Measurements from ENCODE around the gene LHX1. TPM values are rescaled to one million over a fixed set of nuclear protein-coding genes. Genes with fewer than 3 reads are reported as not detected.

The LHX1 gene
- total RNA-seq, 2 donors from 2014 or later = not detected

DNA sequence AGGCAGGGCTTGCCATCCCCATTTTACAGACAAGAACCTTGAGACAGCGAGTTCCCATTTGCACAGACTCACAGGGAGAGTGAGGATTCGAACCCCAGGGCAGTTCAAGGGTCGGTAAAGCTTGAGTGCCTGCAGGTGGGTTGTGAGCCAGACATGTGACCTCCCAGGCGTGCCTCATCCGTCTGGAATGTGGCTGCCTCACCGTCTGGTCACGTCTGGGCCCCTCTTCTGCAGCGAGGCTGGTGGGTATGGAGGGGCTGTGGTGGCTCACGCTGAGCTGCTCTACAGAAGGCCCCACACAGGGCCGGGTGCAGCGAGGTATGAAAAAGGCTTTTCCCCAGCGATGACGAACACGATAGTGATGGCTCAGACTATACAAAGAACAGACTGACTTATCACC is 35.8 kb upstream of the LHX1 start:
- TF ChIP-seq, protein P1, sequence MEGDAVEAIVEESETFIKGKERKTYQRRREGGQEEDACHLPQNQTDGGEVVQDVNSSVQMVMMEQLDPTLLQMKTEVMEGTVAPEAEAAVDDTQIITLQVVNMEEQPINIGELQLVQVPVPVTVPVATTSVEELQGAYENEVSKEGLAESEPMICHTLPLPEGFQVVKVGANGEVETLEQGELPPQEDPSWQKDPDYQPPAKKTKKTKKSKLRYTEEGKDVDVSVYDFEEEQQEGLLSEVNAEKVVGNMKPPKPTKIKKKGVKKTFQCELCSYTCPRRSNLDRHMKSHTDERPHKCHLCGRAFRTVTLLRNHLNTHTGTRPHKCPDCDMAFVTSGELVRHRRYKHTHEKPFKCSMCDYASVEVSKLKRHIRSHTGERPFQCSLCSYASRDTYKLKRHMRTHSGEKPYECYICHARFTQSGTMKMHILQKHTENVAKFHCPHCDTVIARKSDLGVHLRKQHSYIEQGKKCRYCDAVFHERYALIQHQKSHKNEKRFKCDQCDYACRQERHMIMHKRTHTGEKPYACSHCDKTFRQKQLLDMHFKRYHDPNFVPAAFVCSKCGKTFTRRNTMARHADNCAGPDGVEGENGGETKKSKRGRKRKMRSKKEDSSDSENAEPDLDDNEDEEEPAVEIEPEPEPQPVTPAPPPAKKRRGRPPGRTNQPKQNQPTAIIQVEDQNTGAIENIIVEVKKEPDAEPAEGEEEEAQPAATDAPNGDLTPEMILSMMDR (IDR thresholded peaks at IDR 0.05) = no peak
- no peaks in the 10 kb centered on the region for H3K4me1 ChIP-seq
- no peak overlapping the region for H3K27ac ChIP-seq
- DNase-seq = no peak
- no peaks in the 10 kb centered on the region for H3K27me3 ChIP-seq
- intact Hi-C loops (cut with DNase I) = no loop called here
- H3K4me3 ChIP-seq = no peak overlapping the region
- H3K36me3 ChIP-seq = no peaks in the 10 kb centered on the region
- no peak overlapping the region for H3K9ac ChIP-seq (ENCODE audit: low read depth in 2 of 2, low read length in 2 of 2)
- no peaks in the 10 kb centered on the region for H3K9me3 ChIP-seq

DNA sequence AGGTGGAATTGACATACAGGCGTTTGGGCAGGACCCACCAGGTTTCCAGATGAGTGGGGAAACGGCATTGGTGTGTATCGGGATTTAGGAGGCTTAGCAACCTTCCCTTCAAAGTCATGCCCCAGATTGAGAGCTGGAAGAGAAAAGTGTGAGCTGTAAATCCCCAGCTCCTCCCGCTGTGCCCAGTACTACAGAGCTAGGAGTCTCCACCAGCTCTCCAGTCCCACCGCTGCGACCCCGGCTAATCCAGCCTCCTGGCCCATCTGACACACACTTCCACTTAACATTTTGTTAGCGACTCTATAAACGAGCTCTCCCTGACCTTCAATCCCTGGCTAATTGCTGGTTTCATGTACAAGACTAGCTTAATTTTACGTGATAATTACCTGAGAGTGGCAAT is 29.9 kb upstream of the LHX1 start:
- intact Hi-C loops (cut with DNase I) = no loop called here
- no peak overlapping the region for H3K9ac ChIP-seq (ENCODE audit: low read depth in 2 of 2, low read length in 2 of 2)
- no peaks in the 10 kb centered on the region for H3K27me3 ChIP-seq
- H3K4me3 ChIP-seq = no peak overlapping the region
- no peaks in the 10 kb centered on the region for H3K4me1 ChIP-seq
- no peaks in the 10 kb centered on the region for H3K36me3 ChIP-seq
- TF ChIP-seq, protein P1 (IDR thresholded peaks at IDR 0.05) = no peak
- no peak for DNase-seq
- no peaks in the 10 kb centered on the region for H3K9me3 ChIP-seq
- H3K27ac ChIP-seq = no peak overlapping the region

DNA sequence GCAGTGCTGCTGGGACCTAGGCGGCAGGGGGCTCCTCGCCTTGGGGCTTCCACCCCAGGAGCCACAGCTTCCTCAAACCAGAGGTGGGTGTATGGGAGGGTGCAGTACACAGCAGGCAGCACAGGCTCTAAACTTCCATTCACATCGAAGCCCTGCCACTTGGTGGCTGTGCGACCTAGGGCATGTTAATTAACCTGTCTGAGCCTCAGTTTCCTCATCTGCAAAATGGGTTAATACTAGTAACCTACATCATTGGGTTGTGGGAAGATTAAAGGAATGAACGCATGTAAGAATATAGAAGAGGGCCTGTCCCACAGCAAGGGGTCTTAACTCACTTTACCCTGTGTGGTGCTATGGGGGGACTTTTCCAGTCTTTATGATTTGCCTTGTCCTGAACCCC is 26.8 kb upstream of the LHX1 start:
- Histone ChIP-seq H3K36me3 (no peaks in the 10 kb centered on the region), H3K4me3 (no peak overlapping the region), H3K9ac (ENCODE audit: low read depth in 2 of 2, low read length in 2 of 2) (no peak overlapping the region), H3K9me3 (no peaks in the 10 kb centered on the region), H3K27ac (no peak overlapping the region), H3K27me3 (no peaks in the 10 kb centered on the region), H3K4me1 (no peaks in the 10 kb centered on the region)
- intact Hi-C loops (cut with DNase I) = no loop called here
- no peak for DNase-seq
- TF ChIP-seq, protein P1 (IDR thresholded peaks at IDR 0.05) = no peak

DNA sequence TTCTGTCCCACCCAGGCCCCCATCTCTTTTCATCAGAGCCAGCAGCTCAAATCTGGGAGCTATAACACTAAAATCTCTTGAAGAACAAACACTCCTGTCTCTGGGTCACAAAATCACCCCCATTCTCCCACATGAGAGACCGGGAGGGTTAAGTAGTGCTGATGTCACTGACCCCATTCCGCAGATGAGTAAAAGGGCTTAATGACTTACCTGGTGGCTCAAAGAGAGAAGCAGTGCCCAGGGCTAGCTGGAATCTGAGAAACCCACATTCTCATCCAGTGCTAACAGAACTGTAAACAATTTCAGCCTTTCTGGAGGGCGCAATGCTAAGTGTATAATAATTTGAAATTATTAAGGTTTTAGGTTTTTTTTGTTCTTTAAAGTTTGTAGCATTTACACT is 26.3 kb upstream of the LHX1 start:
- Histone ChIP-seq H3K9me3 (no peaks in the 10 kb centered on the region), H3K27ac (no peak overlapping the region), H3K9ac (ENCODE audit: low read depth in 2 of 2, low read length in 2 of 2) (no peak overlapping the region), H3K4me1 (no peaks in the 10 kb centered on the region), H3K27me3 (no peaks in the 10 kb centered on the region), H3K4me3 (no peak overlapping the region), H3K36me3 (no peaks in the 10 kb centered on the region)
- TF ChIP-seq, protein P1 (IDR thresholded peaks at IDR 0.05) = no peak
- intact Hi-C loops (cut with DNase I) = no loop called here
- no peak for DNase-seq

DNA sequence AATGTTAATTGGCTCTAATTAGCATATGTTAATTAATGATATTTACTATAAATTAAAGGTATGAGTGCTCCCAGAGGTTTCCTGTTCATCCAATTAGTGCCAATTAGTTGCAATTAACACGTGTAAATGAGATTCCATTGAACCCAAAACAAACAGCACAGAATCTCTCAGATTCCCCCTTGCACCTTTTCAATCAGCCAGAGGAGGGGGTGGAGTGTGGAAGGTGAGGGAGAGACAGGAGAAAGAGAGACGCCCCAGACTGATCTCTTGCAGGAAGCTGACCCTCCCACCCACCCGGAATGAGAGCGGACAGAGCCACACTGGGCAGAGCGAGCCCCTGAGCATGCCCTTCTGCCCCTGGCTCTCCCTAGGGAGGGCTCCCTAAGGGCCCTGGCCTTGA is 24.1 kb upstream of the LHX1 start:
- Histone ChIP-seq H3K4me3 (no peak overlapping the region), H3K9me3 (no peaks in the 10 kb centered on the region), H3K27me3 (no peaks in the 10 kb centered on the region), H3K36me3 (no peaks in the 10 kb centered on the region), H3K4me1 (no peaks in the 10 kb centered on the region), H3K27ac (no peak overlapping the region), H3K9ac (ENCODE audit: low read depth in 2 of 2, low read length in 2 of 2) (no peak overlapping the region)
- intact Hi-C loops (cut with DNase I) = no loop called here
- TF ChIP-seq, protein P1 (IDR thresholded peaks at IDR 0.05) = no peak
- DNase-seq = no peak

DNA sequence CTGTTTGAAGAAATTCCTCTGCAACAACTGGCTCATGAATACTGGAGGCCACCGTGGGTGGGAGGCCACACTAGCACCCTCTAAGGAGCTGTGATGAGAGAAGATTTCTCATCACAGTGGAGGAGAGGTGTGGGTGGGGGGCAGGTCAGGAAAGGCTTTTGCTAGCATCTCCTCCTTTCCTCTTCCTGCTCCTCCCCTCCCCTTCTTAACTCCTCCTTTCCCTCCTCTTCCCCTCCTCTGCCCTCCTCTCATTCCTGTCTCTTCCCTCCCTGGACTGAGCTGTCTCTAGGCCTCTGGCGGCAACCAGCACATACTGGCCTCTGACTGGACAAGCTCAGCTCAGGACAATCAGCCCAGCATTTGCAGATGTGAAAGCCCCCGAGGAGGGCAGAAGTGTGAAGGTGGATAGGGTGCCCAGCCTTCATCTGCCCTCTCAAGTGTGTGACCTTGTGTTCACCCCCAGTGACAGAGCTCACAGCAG is 19.0 kb upstream of the LHX1 start:
- no peak overlapping the region for H3K9ac ChIP-seq (ENCODE audit: low read depth in 2 of 2, low read length in 2 of 2)
- H3K36me3 ChIP-seq = no peaks in the 10 kb centered on the region
- H3K4me3 ChIP-seq = no peak overlapping the region
- no peak overlapping the region for H3K27ac ChIP-seq
- peaks cover 4% of the 10 kb centered on the region for H3K27me3 ChIP-seq
- TF ChIP-seq, protein P1 (IDR thresholded peaks at IDR 0.05) = no peak
- DNase-seq = no peak
- no peaks in the 10 kb centered on the region for H3K9me3 ChIP-seq
- no peaks in the 10 kb centered on the region for H3K4me1 ChIP-seq
- intact Hi-C loops (cut with DNase I) = no loop called here

Measured in colonic mucosa (tissue), 4 donors.